Neuron (in vitro differentiated cells): ENCODE data around the gene HIP1R.
"Not testable (repeated sequence)": the region's sequence is repeated elsewhere in the genome, so short reads cannot be mapped to it uniquely, and the experiment has no call there.

Experiments
- H2AFZ ChIP-seq: one replicate; pipeline ENCODE4 v1.6.1; 2013; ENCODE audit warnings: low read depth, mild to moderate bottlenecking, inconsistent platforms, low read length, moderate library complexity
- H3K27me3 ChIP-seq: one replicate; pipeline ENCODE4 v1.6.1; 2013; ENCODE audit warnings: low read length; ENCODE audit not compliant: insufficient read depth
- H3K36me3 ChIP-seq: one replicate; pipeline ENCODE4 v1.6.1; 2013; ENCODE audit warnings: low read length; ENCODE audit not compliant: insufficient read depth
- H3K4me1 ChIP-seq: one replicate; pipeline ENCODE4 v1.6.1; 2013; ENCODE audit warnings: low read length; ENCODE audit not compliant: insufficient read depth
- H3K4me3 ChIP-seq: 2 replicates; pipeline ENCODE4 v1.5.1; 2013; ENCODE audit warnings: mild to moderate bottlenecking, low read length, moderate library complexity
- H3K9me3 ChIP-seq: one replicate; pipeline ENCODE4 v1.6.1; 2013; ENCODE audit warnings: low read length

Gene HIP1R

GRCh38 chr12:122834921-122835749 is at the start of gene HIP1R:
Gene HIP1R, plus strand, starts transcription at chr12:122835457. Its CDS starts 94 bp downstream, at chr12:122835551.
- H3K27me3 ChIP-seq: no peaks in the 10 kb centered on the region
- peak within 1 kb of the TSS; percentile 78 for H2AFZ ChIP-seq
- peaks cover 25% of the 10 kb centered on the region for H3K4me1 ChIP-seq
- peak within 1 kb of the TSS; percentile 84 for H3K4me3 ChIP-seq
- H3K9me3 ChIP-seq: no peaks in the 10 kb centered on the region
- H3K36me3 ChIP-seq: peaks cover 2% of the 10 kb centered on the region

DNA sequence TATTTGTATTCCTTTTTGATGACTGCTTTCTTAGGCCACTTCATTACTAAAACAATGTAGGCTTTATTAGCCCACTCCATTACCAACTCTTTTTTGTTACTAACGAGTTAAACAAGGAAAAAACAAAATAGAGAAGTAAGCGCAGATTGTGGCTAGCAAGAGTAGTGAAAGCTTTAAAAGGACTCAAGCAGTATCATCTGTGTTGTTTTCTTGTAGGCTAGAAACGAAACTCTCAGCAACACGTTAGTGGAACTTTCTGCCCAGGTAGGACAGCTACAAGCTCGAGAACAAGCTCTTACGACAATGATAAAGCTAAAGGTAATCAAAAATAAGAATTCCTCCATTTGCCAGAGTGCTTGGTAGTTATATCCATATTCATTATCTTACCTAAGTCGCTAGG is 49.8 kb upstream of the HIP1R start:
- H3K4me3 ChIP-seq: no peak overlapping the region

DNA sequence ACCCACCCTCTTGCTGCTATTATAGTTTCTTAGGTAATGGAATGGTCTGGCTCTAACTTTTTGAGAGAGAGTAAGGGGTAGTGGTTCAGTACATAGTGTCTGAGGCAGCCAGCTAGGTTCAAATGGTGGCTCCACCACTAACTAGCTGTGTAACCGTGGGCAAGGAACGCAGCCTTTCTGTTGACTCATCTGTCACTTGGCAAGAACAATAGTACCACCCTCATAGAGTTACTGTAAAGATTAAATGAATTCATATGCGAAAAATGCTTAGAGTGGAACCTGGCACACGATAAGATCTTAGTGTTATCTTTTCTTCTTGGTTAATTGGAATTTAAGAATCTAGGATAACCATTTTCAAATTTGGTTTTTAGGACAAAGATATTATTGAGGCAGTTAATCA is 46.9 kb upstream of the HIP1R start:
- Histone ChIP-seq H3K27me3 (no peaks in the 10 kb centered on the region), H3K9me3 (no peaks in the 10 kb centered on the region), H3K4me1 (no peaks in the 10 kb centered on the region), H3K4me3 (no peak overlapping the region), H2AFZ (no peak overlapping the region), H3K36me3 (peaks cover 2% of the 10 kb centered on the region)

More for the DNA sequence above, 49.8 kb upstream of the HIP1R start:
- Histone ChIP-seq H3K27me3 (no peaks in the 10 kb centered on the region), H3K36me3 (peaks cover 9% of the 10 kb centered on the region), H3K4me1 (no peaks in the 10 kb centered on the region), H3K9me3 (no peaks in the 10 kb centered on the region), H2AFZ (no peak overlapping the region)

DNA sequence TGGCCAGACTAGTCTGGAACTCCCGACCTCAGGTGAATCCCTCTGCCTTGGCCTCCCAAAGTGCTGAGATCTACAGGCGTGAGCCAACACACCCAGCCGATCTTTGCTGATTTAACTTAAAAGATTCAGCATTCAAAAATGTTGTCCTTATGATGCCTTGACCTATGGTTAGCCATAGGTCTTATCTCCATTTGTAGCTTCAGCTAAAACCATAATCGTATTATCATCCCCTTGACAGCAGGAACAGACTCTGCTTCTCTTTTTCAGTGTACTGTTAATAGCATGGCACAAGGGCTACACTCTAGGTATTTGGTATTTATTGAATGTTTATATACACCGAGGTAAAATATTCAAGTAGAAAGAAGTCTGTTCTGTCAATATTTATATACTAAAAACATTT is 45.6 kb upstream of the HIP1R start:
- Histone ChIP-seq H3K27me3 (no peaks in the 10 kb centered on the region), H3K4me1 (no peaks in the 10 kb centered on the region), H3K36me3 (peaks cover 2% of the 10 kb centered on the region), H2AFZ (no peak overlapping the region), H3K4me3 (no peak overlapping the region), H3K9me3 (no peaks in the 10 kb centered on the region)

- Histone ChIP-seq H2AFZ (no peak overlapping the region), H3K9me3 (no peaks in the 10 kb centered on the region), H3K4me1 (no peaks in the 10 kb centered on the region), H3K36me3 (peaks cover 2% of the 10 kb centered on the region), H3K27me3 (no peaks in the 10 kb centered on the region), H3K4me3 (no peak overlapping the region)
Observed at GRCh38 chr12:122790393-122791075, 44.7 kb upstream of the HIP1R start.

DNA sequence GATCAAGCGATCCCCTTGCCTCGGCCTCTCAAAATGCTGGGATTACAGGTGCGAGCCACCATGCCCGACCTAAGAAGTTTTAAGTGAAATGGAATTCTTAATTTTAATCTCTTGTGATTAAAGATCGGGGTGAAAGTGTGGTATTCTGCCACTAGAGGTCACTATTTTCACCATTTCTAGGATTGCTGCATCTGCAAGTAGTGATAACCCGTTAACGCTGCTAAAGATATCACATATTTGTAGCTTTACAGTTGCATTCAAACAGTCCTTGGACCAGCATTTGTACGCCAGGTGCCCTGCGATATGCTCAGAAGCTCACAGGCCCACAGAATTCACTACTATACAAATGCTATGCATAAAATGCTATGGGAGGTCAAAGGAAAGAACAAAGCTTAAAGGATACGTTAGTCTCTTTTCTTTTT is 41.6 kb upstream of the HIP1R start:
- H3K9me3 ChIP-seq: no peaks in the 10 kb centered on the region
- no peak overlapping the region for H2AFZ ChIP-seq
- no peaks in the 10 kb centered on the region for H3K36me3 ChIP-seq
- no peaks in the 10 kb centered on the region for H3K4me1 ChIP-seq
- H3K27me3 ChIP-seq: no peaks in the 10 kb centered on the region
- H3K4me3 ChIP-seq: no peak overlapping the region

DNA sequence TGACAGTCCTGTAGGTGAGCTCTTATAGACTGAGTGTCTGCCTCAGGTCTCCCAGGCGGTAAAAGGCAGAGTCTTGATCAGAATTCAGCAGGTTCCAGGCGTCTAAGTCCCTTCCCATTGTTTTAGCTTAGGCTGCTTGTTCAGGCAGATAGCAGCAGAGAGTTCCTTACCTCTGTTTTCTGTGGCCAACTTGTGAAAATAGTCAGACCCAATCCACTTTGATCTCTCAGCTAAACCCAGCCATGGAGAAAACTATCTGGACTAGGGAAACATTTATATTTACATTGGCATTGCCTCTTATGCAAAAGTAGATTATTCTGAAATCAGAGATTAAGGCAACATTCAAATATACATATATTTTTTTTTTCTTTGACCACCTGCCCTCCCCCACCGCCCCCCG is 39.5 kb upstream of the HIP1R start:
- Histone ChIP-seq H2AFZ (no peak overlapping the region), H3K36me3 (no peaks in the 10 kb centered on the region), H3K9me3 (no peaks in the 10 kb centered on the region), H3K27me3 (no peaks in the 10 kb centered on the region), H3K4me3 (no peak overlapping the region), H3K4me1 (no peaks in the 10 kb centered on the region)

DNA sequence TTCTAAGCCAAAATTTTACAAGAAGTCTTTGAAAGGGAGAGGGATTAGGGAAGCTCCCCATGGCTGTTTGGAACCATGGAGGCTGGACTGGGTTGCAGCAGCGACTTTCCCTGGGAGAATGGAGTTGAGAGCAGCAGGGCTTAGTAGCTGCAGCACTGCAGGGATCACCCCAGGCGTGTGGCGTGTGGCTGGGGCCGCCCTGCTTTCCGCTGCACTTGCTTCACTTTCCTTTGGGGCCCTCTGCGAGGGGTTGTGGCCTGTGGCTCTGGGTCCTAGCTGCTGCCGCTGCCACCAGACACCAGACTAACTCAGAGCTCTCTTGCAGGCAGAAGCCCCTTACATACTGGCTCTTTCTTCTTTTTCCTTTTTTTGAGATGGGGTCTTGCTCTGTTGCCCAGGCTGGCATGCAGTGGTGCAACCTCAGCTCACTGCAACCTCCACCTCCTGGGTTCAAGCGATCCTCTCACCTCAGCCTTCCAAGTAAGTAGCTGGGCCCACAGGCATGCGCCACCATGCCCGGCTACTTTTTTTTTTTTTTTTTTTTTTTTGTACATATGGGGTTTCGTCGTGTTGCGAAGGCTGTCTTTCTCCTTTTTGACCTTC is 35.5 kb upstream of the HIP1R start:
- no peak overlapping the region for H3K4me3 ChIP-seq
- H3K9me3 ChIP-seq: no peaks in the 10 kb centered on the region
- H3K36me3 ChIP-seq: peaks cover 2% of the 10 kb centered on the region
- H3K4me1 ChIP-seq: no peaks in the 10 kb centered on the region
- no peak overlapping the region for H2AFZ ChIP-seq
- no peaks in the 10 kb centered on the region for H3K27me3 ChIP-seq

- Histone ChIP-seq H3K36me3 (peaks cover 2% of the 10 kb centered on the region), H2AFZ (no peak overlapping the region), H3K4me3 (no peak overlapping the region), H3K9me3 (no peaks in the 10 kb centered on the region), H3K27me3 (no peaks in the 10 kb centered on the region), H3K4me1 (no peaks in the 10 kb centered on the region)
Observed at GRCh38 chr12:122803937-122804336, 31.3 kb upstream of the HIP1R start.

GRCh38 chr12:122804957-122805356 is 30.3 kb upstream of the HIP1R start:
- not testable (repeated sequence) for H3K27me3 ChIP-seq, H3K4me3 ChIP-seq, H3K9me3 ChIP-seq, H3K4me1 ChIP-seq, H3K36me3 ChIP-seq, H2AFZ ChIP-seq

DNA sequence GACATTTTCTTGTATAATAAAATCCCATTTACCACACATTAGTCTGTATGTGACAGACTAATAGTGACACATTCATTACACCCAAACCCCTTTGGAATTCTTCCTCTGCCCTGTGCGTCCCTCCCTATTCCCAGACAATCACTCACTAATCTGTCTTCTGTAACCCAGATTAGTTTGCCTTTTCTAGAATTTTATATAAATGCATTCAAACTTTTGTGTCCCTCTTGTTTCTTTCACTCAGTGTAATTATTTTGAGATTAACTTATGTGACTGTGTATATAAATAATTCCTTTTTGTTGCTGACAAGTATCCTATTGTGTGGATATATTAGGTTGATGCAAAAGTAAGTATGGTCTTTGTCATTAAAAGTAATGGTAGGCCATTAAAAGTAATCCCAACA is 27.6 kb upstream of the HIP1R start:
- Histone ChIP-seq H3K27me3 (no peaks in the 10 kb centered on the region), H3K36me3 (no peaks in the 10 kb centered on the region), H3K4me1 (no peaks in the 10 kb centered on the region), H3K9me3 (no peaks in the 10 kb centered on the region), H3K4me3 (no peak overlapping the region), H2AFZ (no peak overlapping the region)

DNA sequence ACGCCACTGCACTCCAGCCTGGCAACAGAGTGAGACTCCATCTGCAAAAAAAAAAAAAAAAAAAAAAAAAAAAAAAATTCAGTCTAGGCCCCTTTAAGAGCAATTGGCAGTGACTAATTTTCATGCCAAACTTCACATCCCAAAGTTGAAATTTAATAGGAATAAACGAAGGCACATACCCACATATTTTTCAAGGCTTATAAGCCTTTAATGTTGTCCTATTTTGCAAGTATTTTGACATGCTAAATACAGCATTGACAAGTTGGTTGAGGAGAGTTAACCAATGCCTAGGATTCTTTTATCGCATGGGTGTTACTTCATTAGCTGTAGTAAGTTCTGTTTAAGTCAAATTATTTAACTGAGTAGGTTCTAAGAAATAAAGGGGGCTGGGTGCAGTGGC is 23.5 kb upstream of the HIP1R start:
- Histone ChIP-seq H3K9me3 (no peaks in the 10 kb centered on the region), H3K36me3 (no peaks in the 10 kb centered on the region), H3K27me3 (no peaks in the 10 kb centered on the region), H3K4me3 (no peak overlapping the region), H2AFZ (no peak overlapping the region), H3K4me1 (no peaks in the 10 kb centered on the region)

DNA sequence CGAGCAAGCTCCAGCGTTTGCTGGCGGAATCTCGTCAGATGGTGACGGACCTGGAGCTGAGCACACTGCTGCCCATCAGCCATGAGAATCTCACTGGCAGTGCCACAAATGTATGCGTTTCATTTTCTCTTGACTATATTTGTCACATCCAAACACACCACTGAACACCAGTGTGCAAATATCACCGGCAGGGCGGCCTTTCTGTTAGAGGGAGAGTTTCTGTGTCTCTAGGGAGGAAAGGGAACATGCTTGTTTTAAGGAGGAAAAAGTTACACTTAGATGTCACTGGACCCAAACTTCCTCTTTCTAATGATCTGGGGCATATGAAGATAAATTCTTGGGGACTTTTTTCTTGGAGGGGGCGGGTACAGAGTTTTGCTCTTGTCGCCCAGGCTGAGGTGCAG is 21.9 kb upstream of the HIP1R start:
- Histone ChIP-seq H3K9me3 (no peaks in the 10 kb centered on the region), H3K4me1 (no peaks in the 10 kb centered on the region), H3K4me3 (no peak overlapping the region), H3K27me3 (no peaks in the 10 kb centered on the region), H2AFZ (no peak overlapping the region), H3K36me3 (no peaks in the 10 kb centered on the region)
